Coronary artery (tissue), 2 donors: ENCODE results near the gene STAT5B.
"Not testable (repeated sequence)": the region's sequence is repeated elsewhere in the genome, so short reads cannot be mapped to it uniquely, and the experiment has no call there.

Source experiments
- DNase-seq: peaks from one replicate; pipeline ENCODE4 v3.0.0-alpha.2; 2017; ENCODE audit warnings: low spot score
- H3K27ac ChIP-seq, 2 donors: fragments of 200-600 bp; sonication (generic); one replicate each; pipeline ENCODE4 v1.5.1; 2016 to 2019
- H3K4me3 ChIP-seq: fragments of 200-600 bp; sonication (generic); 2 replicates; pipeline ENCODE4 v1.5.1; 2016; ENCODE audit warnings: mild to moderate bottlenecking, moderate library complexity
- CTCF ChIP-seq: fragments of 200-600 bp; sonication (generic); IDR thresholded peaks from one replicate; pipeline ENCODE4 v1.5.1; 2019; ENCODE audit warnings: antibody characterized with exemption

STAT5B gene

GRCh38 chr17:42190491-42191274 lies 85.5 kb downstream of the STAT5B start:
- no peak for TF ChIP-seq CTCF
- DNase-seq = no peak
- H3K27ac ChIP-seq = no peak overlapping the region
- H3K4me3 ChIP-seq = no peak overlapping the region

- no peak overlapping the region for H3K4me3 ChIP-seq
- DNase-seq = no peak
- no peak overlapping the region for H3K27ac ChIP-seq
- no peak for TF ChIP-seq CTCF
These were observed 86.6 kb downstream of the STAT5B start for GRCh38 chr17:42189651-42189965.

GRCh38 chr17:42188749-42189650 lies 87.2 kb downstream of the STAT5B start:
- DNase-seq = no peak
- Histone ChIP-seq H3K4me3 (no peak overlapping the region), H3K27ac (no peak overlapping the region)
- TF ChIP-seq CTCF = no peak

- no peak overlapping the region for H3K4me3 ChIP-seq
- TF ChIP-seq CTCF = no peak
- H3K27ac ChIP-seq = no peak overlapping the region
- no peak for DNase-seq
These were observed 88.4 kb downstream of the STAT5B start for GRCh38 chr17:42187833-42188232.

- not testable (repeated sequence) for H3K27ac ChIP-seq, DNase-seq, H3K4me3 ChIP-seq
These were observed 90.0 kb downstream of the STAT5B start for GRCh38 chr17:42186191-42186590.

- no peak for DNase-seq
- no peak for TF ChIP-seq CTCF
- no peak overlapping the region for H3K27ac ChIP-seq
- no peak overlapping the region for H3K4me3 ChIP-seq
These were observed 90.6 kb downstream of the STAT5B start for GRCh38 chr17:42185621-42185930.

GRCh38 chr17:42184713-42185620 lies 91.2 kb downstream of the STAT5B start, which contains the start of gene HCRT:
Gene HCRT (minus strand): TSS chr17:42185452. CDS start chr17:42185365, 87 bp downstream.
- peak within 1 kb of the TSS; percentile 79 for H3K4me3 ChIP-seq
- TF ChIP-seq CTCF = no peak
- no peak for DNase-seq
- peak within 1 kb of the TSS; percentile 45 to 81 for H3K27ac ChIP-seq
